Activated T-helper 9 cell treated with anti-CD3 and anti-CD28 coated beads, Interleukin-2, amount 50 U/mL, for 16 hours (primary cell): ENCODE results near the gene SLC25A21.
"Not testable (repeated sequence)": the region's sequence is repeated elsewhere in the genome, so short reads cannot be mapped to it uniquely, and the experiment has no call there.

Experiments
- DNase-seq: peaks from one replicate; pipeline ENCODE4 v3.0.0-alpha.2; 2020; ENCODE audit warnings: low read depth

The SLC25A21 gene

DNA sequence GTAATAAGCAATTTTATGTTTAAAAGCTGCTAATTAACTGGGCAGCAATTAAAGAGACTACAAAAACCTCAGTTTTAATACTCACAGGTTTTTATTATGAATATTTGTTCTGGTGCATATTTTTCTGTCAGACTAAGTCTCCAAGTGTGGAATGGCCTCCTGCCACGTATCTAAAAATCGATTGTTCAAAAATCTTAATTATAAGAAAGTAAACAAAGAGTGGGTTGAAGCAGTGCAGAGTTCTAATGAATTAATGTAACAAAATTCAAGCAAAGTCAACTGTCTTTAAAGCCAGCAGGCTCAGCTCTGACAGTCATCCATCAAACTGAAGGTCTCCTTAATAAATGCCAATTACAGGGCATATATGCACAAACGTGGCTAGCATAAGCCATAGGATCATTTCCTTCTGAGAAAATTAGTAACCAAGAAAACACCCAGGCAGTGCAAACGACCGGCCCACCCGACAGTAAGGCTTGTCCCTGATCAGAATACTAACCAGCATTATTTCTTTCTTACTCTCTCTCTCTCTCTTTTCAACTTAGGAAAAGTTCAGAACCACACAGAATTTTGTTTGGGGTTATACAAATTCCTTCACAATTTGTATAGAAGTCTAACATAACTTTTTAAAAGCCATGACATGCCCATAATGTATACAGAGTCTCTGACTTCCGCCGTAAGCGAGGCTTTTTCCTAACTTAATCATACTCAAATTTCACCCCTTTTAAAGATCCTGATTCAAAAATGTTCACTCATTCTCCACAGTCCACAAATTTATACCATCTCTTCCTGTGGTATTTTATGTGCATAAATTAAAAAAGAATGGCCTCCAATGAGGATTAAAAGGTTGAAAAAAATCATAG, 83.8 kb downstream of the SLC25A21 start:
- no peak for DNase-seq

DNA sequence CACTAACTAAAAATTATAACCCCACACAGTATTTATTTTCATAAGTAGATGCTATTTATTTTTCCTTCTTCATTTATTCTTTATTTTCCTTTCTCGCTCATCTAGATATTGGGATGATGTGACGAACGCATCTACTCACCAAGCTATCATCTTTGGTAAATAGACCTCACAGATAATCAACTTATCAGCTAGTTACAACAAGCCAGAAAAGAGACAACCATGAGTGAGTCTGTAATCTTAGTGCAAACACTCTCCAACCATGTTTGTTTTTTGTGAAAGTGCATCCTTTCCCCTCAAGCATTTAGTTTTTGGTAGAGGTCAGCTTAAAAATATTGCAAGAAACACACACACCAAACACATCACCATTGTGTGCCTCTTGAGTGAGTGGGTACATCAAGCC, 84.9 kb downstream of the SLC25A21 start:
- DNase-seq, result no peak

DNA sequence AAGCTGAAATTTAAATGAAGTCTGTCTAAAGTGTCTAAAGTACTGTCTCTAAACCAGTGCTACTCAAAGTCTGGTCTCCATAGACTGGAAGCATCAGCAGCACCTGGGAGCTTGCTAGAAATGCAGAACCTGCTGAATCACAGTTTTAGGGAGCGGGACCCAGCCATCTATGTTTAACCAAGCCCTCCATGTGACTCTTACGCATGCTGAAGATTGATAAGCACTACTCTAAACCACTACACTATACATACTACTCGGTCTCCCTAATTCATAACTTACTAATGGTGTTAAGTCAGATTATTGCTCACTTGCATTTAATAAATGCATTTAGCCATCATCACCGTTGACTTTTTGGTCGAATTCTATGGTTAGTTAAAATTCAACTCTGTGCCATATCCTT, 88.8 kb downstream of the SLC25A21 start:
- DNase-seq, result no peak

DNA sequence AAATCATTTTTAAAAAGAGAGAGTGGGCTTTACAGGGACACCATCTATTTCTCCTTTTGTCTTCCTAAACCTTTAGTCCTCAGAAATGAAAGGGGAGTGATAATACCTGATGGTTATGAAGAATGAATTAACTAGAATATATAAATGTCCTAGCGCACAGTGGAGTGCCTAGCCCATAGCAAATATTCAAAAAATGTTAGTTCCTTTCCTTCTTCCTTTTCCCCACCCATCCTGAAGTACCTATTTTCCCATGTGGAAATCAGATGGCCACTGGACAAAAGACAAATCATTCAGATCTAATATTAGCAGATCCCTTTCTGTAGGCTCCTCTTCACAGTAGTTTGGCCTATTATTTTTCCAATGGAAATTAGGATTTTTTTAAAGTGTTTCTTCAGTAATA, 90.0 kb downstream of the SLC25A21 start:
- DNase-seq, result no peak

DNA sequence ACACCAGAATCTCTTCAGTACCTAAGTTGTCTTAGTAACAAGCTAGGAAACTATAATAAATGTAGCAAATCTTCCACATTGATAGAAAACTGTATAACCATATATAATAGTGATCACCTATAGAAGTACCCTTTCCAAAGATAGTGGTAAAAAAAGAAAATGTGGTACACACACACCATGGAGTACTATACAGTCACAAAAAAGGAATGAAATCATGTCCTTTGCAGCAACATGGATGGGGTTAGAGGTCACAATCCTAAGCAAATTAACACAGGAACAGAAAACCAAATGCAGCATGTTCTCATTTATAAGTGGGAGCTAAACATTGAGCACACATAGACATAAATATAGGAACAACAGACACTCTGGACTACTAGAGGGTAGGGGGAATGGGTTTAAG, 90.5 kb downstream of the SLC25A21 start:
- no peak for DNase-seq

DNA sequence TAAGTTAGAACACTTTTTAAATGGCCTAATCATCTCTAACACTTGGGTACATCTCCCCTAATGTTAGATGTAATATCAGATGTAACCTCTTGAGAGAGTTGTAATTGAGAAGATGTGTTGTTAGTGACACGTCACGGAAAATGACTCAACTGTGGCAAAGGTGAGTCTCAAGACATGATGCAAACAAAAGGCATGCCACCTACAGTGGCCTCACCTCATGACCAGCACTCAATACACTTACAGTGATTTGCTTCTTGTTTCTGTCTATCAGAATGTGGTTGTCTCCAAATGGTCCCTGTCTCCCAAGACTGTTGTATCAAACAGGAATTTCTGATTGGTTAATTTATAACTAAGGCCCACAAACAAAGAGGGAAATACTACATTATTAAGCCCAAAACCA, 91.2 kb downstream of the SLC25A21 start:
- DNase-seq, result no peak

DNA sequence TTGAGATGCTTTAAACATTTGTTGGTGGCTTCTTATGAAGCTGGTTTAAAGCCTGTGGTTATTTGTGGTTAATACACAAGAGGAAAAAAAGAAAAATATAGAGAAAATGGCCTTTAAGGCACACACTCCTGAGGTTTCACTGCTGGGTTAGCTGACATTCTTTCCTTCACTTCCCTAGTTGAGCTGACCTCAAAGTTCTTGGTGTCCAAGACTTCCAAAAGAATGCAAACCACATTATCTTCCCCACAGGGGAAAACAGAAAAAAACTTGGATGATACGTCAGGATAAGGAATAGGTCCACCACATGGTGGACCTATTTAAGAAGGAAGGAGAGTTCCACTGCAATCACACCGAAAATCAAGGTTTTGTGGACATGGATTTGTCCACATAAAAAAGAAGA, 94.3 kb downstream of the SLC25A21 start:
- DNase-seq, result no peak

DNA sequence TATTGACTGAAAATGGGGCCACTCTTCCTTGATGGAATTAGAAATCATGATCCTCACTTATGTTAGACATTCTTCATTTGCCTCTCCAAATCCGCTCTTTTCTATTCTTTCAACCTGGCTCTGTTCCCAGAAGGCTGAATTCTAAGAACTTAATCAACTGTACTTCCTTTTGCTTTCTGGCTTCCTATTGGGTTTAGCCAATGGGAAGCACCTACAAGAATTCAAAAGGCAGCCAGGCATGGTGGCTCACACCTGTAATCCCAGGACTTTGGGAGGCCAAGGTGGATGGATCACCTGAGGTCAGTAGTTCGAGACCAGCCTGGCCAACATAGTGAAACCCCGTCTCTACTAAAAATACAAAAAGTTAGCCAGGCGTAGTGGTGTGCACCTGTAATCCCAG, 98.1 kb downstream of the SLC25A21 start:
- not testable (repeated sequence) for DNase-seq

DNA sequence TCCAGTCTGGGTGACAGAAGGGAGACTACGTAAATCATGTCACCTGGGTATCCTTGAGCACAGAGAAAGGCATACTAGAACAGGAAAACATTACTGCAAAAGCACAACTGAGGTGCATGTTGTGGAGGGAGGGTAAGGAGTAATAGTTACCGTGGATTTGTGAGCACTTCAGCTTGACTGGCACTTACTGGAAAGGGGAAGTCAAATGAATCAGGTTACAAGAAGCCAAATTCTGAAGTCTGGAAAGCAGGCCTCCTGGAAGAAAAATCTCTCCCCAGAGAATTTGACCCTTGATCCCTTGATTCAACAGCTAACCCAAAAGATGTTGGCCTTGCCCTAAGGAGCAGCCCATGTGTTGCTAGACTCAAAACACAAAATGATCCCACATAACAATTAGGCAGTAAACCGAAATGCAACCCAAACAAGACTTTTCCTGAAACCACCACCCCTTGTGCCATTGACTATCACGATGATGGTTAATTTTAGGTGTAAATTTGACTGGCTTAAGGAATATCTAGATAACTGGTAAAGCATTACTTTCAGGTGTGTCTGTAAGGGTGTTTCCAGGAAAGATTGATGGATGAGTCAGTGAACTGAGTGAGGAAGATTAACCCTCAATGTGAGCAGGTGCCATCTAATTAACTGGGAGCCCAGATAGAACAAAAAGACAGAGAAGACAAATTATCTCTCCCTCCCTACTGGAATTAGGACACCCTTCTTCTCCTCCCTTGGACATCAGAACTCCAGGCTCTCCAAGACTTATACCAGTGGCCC, 108.8 kb downstream of the SLC25A21 start:
- no peak for DNase-seq

DNA sequence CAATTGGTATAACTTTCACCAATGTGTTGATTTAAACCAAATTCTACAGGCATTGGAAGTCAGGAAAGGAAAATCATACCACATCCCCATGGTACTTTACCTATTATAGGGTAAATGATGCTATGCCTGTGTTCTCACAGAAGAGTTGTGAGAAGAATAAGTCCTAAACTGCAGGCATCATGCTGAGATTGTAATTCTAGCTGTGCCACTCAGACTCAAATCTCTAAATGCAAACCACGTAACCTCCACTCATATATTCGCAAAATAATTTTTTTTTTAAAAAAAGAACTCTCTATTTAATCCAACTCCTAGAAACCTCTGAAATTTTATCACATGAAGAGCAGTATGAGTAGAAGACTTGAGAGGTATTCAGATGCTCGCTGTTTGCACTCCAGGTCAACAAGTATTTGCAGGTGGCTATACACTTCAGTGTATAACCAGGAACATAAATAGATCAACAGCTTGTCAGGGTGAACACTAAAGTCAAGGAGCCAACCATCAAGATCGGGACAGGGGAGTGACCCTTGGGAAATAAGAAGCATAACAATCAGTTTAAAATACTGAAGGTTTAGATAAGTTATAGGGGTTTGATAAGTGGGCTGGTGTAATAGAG, 110.1 kb downstream of the SLC25A21 start:
- no peak for DNase-seq

DNA sequence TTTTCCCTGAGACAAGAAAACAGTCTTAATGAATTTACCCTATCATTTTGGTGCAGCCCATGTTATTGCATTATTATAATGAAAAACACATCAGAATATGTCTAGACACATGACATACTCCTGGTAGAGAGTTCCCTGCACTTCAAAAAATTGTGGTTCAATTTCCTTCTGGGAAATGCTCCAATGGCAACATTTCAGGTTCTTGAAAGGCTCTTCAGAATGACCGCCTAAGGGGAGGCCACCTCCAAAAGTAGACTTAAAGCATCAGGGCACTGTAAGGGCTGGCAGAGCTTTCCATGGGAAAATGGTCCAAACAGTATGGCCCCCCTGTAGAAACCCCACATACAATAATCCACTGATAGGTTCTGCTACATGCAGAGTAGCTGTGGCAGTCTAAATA, 110.7 kb downstream of the SLC25A21 start:
- no peak for DNase-seq

DNA sequence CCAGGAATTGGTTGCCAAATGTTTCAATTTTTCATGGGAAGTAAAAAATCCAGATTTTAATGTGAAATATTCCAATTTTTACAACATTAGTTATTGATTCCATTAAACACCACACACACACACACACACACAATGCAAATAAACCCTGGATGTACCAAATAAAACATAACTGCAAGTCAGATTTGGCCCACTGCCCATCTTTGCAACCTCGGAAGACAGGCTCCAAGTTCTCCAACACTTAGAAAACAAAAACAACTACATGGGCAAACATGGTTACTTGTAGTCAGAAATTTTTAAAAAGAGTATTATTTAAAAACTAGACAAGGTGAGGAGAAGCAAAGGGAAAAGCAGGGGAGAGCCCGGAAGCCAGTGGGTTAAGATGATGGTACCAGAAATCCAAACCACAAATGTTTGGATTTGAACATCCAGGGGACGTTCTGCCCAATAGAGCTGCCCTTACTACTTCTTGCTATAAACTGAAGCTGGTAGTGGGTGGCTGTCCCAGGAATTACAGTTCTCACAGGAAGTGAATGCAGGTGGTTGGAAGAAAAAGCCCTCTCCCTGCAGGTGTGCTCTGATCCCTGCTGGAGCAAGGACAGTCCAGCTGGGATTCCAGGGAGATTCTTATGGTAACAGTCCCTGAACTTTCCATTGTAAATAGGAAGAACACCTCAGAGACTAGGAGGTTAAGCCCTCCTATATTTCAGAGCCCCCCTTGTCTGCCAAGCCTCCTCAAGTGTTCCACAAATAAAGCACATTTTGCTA, 111.7 kb downstream of the SLC25A21 start:
- no peak for DNase-seq

DNA sequence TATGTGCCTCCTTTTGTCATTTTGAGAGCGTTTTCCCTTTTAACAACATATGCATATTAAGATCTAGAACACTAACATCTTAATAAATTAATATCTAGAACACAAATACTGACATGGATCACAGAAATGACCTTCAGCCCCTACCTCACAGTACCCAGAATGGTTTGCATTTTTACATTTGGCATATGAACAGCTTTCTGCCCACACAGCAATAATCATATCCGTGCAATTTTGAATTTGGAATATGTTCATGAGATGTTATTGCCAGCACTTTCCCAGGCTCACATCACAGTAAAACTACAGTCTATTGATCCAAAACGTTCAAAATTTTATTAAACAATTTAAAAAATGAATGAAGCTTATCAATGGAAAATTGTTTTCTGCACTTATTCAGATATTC, 114.6 kb downstream of the SLC25A21 start:
- DNase-seq, result no peak

DNA sequence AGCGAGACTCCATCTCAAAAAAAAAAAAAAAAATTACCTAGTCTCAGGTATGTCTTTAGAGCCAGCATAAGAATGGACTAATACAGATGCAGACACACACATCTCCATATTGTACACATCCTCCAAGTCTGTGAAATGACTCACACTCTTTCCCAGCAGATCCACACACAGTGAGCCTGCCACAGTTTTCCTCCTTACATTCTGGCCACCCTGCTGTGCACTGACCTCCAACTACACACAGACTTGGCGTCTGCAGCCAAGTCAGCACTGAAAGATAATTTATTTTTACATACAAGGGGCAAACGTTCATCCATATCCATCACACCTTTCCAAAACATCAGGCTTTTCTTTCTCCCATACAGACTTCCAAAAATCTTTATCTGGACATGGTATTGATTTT, 115.9 kb downstream of the SLC25A21 start:
- no peak for DNase-seq

DNA sequence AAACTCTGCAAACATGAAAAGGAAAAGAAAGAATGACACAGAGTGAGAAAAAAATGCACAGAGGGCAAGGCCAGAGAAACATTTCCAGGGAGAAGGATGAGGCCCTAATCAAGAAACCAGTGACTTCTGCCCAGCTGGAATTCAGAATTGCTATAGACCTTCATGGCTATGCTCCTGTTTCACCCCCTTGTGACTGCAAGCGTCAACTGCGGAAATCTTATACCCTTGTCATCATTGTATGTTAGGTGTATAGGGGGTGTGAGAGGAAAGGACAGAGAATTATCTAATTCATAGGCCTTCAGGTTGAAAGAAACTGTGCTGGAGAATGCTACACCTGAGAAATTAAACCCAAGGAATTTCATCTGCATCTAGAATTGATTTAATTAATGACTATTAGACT, 117.5 kb downstream of the SLC25A21 start:
- no peak for DNase-seq

DNA sequence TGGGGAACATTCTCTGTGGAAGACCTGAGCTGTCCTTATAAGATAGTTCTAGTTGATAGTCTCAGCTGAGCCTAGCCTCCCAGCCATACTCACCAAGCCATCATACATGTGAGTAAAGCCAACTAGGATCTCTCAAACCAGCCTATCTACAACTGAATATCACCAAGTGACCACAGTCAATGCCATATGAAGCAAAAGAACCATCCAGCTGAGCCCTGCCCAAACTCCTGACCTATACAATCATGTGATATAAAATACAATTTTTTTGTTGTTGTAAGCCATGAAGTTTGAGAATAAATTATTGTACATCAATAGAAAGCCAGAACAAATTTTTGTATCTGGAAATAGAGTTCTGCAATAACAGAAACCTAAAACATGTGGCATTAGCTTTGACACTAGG, 118.3 kb downstream of the SLC25A21 start:
- DNase-seq, result no peak

DNA sequence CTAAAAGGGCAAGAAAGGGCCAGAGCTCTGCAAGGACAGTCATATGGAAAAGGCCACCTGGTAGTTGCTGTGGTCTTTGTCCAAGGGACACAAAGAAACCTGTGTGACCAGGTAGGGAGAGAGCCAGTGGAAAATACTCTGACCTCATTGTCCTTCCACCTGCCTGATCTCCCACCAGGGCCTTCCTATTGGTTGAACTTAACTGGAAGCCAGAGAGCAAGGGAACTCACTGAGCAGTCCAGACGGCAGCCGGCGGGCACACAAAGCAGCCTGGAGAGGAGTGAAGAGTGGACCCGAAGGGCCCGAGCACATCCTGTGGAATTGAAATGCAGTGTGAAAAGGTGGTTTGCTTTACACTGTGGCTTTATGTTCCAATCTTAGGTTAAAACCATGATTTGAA, 120.7 kb downstream of the SLC25A21 start:
- DNase-seq, result no peak

DNA sequence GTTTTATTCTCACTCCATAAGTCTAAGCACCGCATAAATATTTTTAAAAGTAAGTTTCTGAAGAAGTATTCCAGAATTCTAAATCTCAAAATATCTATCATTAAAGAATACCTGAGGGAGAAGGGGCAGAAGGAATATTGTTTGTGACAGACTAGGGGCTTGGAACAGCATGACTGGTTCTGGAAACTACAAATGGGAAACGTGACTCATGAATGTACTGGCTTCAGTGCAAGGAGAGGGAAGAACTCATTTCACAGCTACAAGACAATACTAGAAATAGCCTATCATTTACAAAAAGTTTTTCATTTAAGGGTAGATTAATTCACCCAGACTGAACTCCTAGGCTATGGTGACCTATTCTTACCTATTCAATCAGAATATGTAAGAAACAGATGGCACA, 121.3 kb downstream of the SLC25A21 start:
- no peak for DNase-seq

DNA sequence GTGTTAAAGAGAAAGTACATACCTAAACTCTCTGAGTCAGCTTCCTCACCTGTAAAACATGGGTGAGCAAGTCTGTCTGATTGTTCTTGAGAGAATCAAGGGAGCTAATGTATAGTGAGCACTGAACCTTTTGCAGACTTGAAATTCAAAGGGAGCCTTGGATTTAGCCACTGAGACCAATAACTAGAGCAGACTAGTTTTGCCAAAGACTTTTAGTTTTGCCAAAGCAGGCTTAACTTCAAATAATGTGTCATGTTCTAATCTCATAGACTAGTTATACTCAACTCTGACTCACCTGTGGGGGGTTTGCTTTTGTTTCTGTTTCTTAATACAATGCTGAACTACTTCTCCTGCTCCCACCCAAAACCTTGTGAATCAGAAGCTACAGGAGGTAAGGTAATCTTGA, 123.7 kb downstream of the SLC25A21 start:
- DNase-seq, result no peak

DNA sequence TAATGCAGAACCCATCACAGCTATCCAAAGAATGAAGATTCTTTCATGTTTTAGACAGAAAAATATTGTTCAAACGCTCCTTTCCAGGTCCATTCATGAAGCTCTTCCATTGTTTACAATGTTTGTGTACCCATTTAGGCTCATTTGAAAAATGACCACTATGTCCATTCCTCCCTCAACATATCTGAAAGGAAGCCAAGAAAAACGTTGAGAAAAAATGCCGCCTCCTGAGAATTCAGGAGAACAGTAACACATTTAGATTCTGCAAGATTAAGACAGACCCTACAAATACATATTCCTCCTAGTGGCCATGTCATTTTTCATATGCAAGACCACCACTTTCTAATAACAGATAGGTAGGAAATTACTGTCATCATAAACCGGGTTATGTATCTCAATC, 124.4 kb downstream of the SLC25A21 start:
- no peak for DNase-seq

DNA sequence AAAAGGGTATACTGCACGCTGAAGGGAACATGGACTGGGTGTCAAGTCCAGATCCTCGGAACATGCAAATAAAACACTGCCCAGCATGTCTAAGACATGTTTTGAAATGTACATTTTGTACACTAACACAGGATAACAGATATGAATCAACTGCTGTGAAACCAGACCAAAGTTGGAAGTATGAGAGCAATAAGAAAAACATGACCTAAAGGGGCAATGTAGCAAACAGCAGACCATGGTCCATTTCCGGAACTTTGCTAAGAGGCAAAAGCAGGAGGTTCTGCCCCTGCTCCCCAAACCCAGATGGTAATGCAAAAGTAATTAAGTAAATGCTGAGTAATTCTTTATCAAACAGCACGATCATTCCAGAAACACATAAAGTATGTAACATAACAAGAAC, 125.2 kb downstream of the SLC25A21 start:
- no peak for DNase-seq

DNA sequence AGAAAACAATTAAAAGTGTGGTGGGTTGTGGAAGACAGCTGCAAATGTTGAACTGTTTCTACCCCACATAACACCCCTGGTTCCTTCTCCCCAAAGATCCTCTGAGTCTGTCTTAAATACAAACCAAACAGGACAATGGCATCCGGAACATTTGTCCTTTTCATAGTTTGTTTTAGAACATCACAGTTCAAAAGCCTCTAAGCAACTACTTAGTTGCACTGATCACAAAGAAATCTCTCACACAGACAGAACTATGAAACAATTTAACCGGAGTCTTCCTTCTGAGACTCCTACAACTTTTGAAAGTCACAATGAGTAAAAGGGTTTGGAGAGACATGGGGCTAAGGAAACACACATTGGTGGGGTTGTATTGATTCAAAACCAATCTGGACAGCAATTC, 125.6 kb downstream of the SLC25A21 start:
- no peak for DNase-seq
